Loucy (cell line): ENCODE measurements around the gene GABRG3.

Source experiments
- CTCF ChIP-seq: fragments of 200-600 bp; sonication (generic); conservative IDR thresholded peaks from 2 replicates; pipeline ENCODE4 v1.5.1; 2014; ENCODE audit warnings: mild to moderate bottlenecking, antibody characterized with exemption, low read length
- EZH2phosphoT487 ChIP-seq: fragments of 200-600 bp; IDR thresholded peaks from 2 replicates; pipeline ENCODE4 v1.6.1; 2018; ENCODE audit warnings: antibody characterized with exemption, mild to moderate bottlenecking, moderate library complexity, borderline replicate concordance

DNA sequence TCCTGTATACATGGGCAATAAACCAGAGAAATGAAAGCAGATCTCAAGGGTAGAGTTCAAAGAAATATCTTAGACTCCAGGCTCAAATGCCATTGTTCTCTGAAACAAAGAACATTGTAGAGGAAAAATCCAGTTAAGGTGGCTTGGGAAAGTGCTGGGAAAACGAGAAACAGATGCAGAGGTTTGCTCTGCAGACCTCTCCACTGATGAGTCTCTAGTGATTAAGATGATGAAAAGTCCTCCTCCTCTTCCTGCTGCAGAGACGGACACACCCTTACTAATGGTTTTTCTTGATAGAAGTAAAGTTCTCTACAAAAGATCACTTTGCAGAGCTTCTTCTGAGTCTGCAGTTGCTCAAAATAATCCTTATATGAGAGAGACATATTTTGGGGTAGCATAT is 264.7 kb downstream of the GABRG3 start:
- TF ChIP-seq CTCF: no peak
- TF ChIP-seq EZH2phosphoT487: no peak
